HepG2 (cell line): ENCODE measurements around the gene GFOD1. TPM values are rescaled to one million over a fixed set of nuclear protein-coding genes. Genes with fewer than 3 reads are reported as not detected.

Experiments used
- ARID3A ChIP-seq: IDR thresholded peaks from 2 replicates; pipeline ENCODE4 v1.6.1; 2012; ENCODE audit warnings: low read depth, low read length, improper control_type of control experiment
- ATF7 ChIP-seq, 2 experiments: fragments of 450-650 bp in 1 of 2; sonication (generic) in 1 of 2; formaldehyde crosslinking in 1 of 2; IDR thresholded peaks; 2 replicates each; pipeline versions ENCODE4 v1.4.0 to v1.6.1; 2016 to 2020; ENCODE audit warnings: antibody characterized with exemption in 1 of 2, mild to moderate bottlenecking in 1 of 2, missing genetic modification reagents in 1 of 2
- BRF2 ChIP-seq: sonication (generic); formaldehyde crosslinking; IDR thresholded peaks from 2 replicates; pipeline ENCODE4 v1.8.1; 2022; ENCODE audit warnings: mild to moderate bottlenecking, missing genetic modification reagents
- ESRRA ChIP-seq: sonication (generic); formaldehyde crosslinking; IDR thresholded peaks from 2 replicates; pipeline ENCODE4 v1.5.1; 2020; ENCODE audit warnings: mild to moderate bottlenecking, low read depth, missing genetic modification reagents
- ETV5 ChIP-seq: IDR thresholded peaks from 2 replicates; pipeline ENCODE4 v1.6.1; 2018; ENCODE audit warnings: missing biosample characterization, missing genetic modification reagents, inconsistent platforms, borderline replicate concordance
- FOSL2 ChIP-seq: sonication (generic); formaldehyde crosslinking; IDR thresholded peaks from 2 replicates; pipeline ENCODE4 v1.4.0; 2020; ENCODE audit warnings: missing genetic modification reagents
- PTBP1 ChIP-seq: fragments of 200-400 bp; formaldehyde crosslinking; IDR thresholded peaks from 2 replicates; pipeline ENCODE4 v1.6.1; 2018; ENCODE audit warnings: low read length, low read depth; ENCODE audit not compliant: poor library complexity, severe bottlenecking
- RFX5 ChIP-seq: IDR thresholded peaks from 2 replicates; pipeline ENCODE4 v1.6.1; 2011; ENCODE audit warnings: low read depth, low read length, improper control_type of control experiment
- SATB2 ChIP-seq: sonication (generic); formaldehyde crosslinking; IDR thresholded peaks from 2 replicates; pipeline ENCODE4 v1.5.0; 2020; ENCODE audit warnings: missing genetic modification reagents
- SMARCE1 ChIP-seq: fragments of 450-650 bp; IDR thresholded peaks from 2 replicates; pipeline ENCODE4 v1.6.1; 2017; ENCODE audit warnings: borderline replicate concordance
- SP4 ChIP-seq: sonication (generic); formaldehyde crosslinking; IDR thresholded peaks from 2 replicates; pipeline ENCODE4 v1.8.1; 2023; ENCODE audit warnings: mild to moderate bottlenecking, missing genetic modification reagents
- STAT5B ChIP-seq: sonication (generic); formaldehyde crosslinking; IDR thresholded peaks from 2 replicates; pipeline ENCODE4 v1.4.0; 2020; ENCODE audit warnings: missing genetic modification reagents
- SYNCRIP ChIP-seq: fragments of 200-400 bp; formaldehyde crosslinking; IDR thresholded peaks from 2 replicates; pipeline ENCODE4 v1.6.1; 2018; ENCODE audit warnings: mild to moderate bottlenecking, low read depth, low read length; ENCODE audit not compliant: insufficient read depth
- ZNF580 ChIP-seq: IDR thresholded peaks from 2 replicates; pipeline ENCODE4 v1.6.1; 2016; ENCODE audit warnings: low read depth, borderline replicate concordance
- ZNF816 ChIP-seq: sonication (generic); formaldehyde crosslinking; IDR thresholded peaks from 2 replicates; pipeline ENCODE4 v1.8.0; 2022; ENCODE audit warnings: missing genetic modification reagents, mild to moderate bottlenecking, borderline replicate concordance
- ZNF83 ChIP-seq: sonication (generic); formaldehyde crosslinking; IDR thresholded peaks from 2 replicates; pipeline ENCODE4 v1.4.0; 2020; ENCODE audit warnings: missing genetic modification reagents, mild to moderate bottlenecking, borderline replicate concordance
- polyA plus RNA-seq, 8 experiments: library from polyadenylated mRNA; depleted of rRNA in 3 of 8; stranded (reverse) in 7 of 8; unstranded in 1 of 8; fragments of >200 nt; fragmentation: Illumina TruSeq in 4 of 8; extraction: Trizol in 4 of 8; gene quantifications; 2 replicates each; pipeline versions ENCODE4 v1.2.1 to v1.2.3, GENCODE V29; 2011 to 2016; ENCODE audit warnings: low read depth in 4 of 8, missing spikeins in 1 of 8, mixed read lengths in 1 of 8; ENCODE audit not compliant: insufficient read depth in 1 of 8
- total RNA-seq, 5 experiments: library from RNA; depleted of rRNA; stranded (reverse); fragments of >200 nt; fragmentation: Illumina TruSeq; extraction: Trizol; gene quantifications; 2 replicates each; pipeline ENCODE4 v1.2.3, GENCODE V29; 2016; ENCODE audit warnings: low read depth in 1 of 5
- TF ChIP-seq, protein P1 (sequence below), 2 experiments: sonication (generic) in 1 of 2; formaldehyde crosslinking in 1 of 2; IDR thresholded peaks; 2 replicates each; pipeline versions ENCODE4 v1.6.1 to v1.9.0; 2014 to 2022; ENCODE audit warnings: antibody characterized with exemption in 1 of 2, borderline replicate concordance in 1 of 2, inconsistent platforms in 1 of 2, low read depth in 1 of 2, missing genetic modification reagents in 1 of 2

GFOD1 gene
- total and polyA plus RNA-seq, 2 of the 13 experiments (the other 11 are each of a cell fraction or from before 2014, with no cell fraction given) = 1.9 to 6.4 TPM

- TF ChIP-seq ATF7 (IDR thresholded peaks at IDR 0.05) = no peak
- TF ChIP-seq ATF7 (CRISPR knock-in tag; IDR thresholded peaks at IDR 0.05) = 0 out of 2 replicates have a peak, but pooled peaks have one; percentile 40
- 0 out of 2 replicates have a peak, but pooled peaks have one; percentile 71 for TF ChIP-seq ZNF83 (CRISPR knock-in tag)
- TF ChIP-seq ETV5 (CRISPR knock-in tag) = peak; percentile 62
- no peak; the same call in 1 of the 2 replicates for TF ChIP-seq SATB2 (CRISPR knock-in tag)
- TF ChIP-seq BRF2 (CRISPR knock-in tag) = peak; percentile 72; the same call in 1 of the 2 replicates
- TF ChIP-seq ZNF816 (CRISPR knock-in tag) = 0 out of 2 replicates have a peak, but pooled peaks have one; percentile 57
- no peak for TF ChIP-seq ESRRA (CRISPR knock-in tag)
- no peak for TF ChIP-seq PTBP1
- TF ChIP-seq ARID3A = no peak
- TF ChIP-seq SYNCRIP = no peak
- no peak for TF ChIP-seq SMARCE1
- peak; percentile 26; the same call in 1 of the 2 replicates for TF ChIP-seq ZNF580 (CRISPR knock-in tag)
- TF ChIP-seq STAT5B (CRISPR knock-in tag) = 0 out of 2 replicates have a peak, but pooled peaks have one; percentile 32
- TF ChIP-seq, protein P1, sequence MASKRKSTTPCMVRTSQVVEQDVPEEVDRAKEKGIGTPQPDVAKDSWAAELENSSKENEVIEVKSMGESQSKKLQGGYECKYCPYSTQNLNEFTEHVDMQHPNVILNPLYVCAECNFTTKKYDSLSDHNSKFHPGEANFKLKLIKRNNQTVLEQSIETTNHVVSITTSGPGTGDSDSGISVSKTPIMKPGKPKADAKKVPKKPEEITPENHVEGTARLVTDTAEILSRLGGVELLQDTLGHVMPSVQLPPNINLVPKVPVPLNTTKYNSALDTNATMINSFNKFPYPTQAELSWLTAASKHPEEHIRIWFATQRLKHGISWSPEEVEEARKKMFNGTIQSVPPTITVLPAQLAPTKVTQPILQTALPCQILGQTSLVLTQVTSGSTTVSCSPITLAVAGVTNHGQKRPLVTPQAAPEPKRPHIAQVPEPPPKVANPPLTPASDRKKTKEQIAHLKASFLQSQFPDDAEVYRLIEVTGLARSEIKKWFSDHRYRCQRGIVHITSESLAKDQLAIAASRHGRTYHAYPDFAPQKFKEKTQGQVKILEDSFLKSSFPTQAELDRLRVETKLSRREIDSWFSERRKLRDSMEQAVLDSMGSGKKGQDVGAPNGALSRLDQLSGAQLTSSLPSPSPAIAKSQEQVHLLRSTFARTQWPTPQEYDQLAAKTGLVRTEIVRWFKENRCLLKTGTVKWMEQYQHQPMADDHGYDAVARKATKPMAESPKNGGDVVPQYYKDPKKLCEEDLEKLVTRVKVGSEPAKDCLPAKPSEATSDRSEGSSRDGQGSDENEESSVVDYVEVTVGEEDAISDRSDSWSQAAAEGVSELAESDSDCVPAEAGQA (IDR thresholded peaks at IDR 0.05; ENCODE audit: low read depth) = peak; percentile 63; the same call in 1 of the 2 replicates
- TF ChIP-seq, protein P1 (CRISPR knock-in tag; IDR thresholded peaks at IDR 0.05; ENCODE audit: borderline replicate concordance) = no peak
- no peak for TF ChIP-seq RFX5
- 0 out of 2 replicates have a peak, but pooled peaks have one; percentile 23 for TF ChIP-seq FOSL2
- TF ChIP-seq SP4 (CRISPR knock-in tag) = peak; percentile 48; the same call in 1 of the 2 replicates
These were observed 159.1 kb downstream of the GFOD1 start, which contains the start of gene TBC1D7 (continued) for GRCh38 chr6:13328076-13328874.
